IMR-90 (cell line): ENCODE measurements around the gene OR3A3. TPM values are rescaled to one million over a fixed set of nuclear protein-coding genes. Genes with fewer than 3 reads are reported as not detected.

Source experiments
- ATAC-seq: fragments of 200-7000 bp; cut with Tn5 transposase; 2 replicates; pipeline ENCODE4 v1.9.1; 2020; ENCODE audit warnings: low read depth, mild to moderate bottlenecking, moderate library complexity
- BruUV-seq: library from RNA; stranded (reverse); fragments of 400-500 nt; replicated peaks from 2 replicates; lab custom pipeline; 2021; lab: Mats Ljungman, UMichigan
- CTCF ChIA-PET: fragments of 300-600 bp; formaldehyde crosslinking; extraction: SDS; loops from one replicate; lab custom pipeline; 2021; ENCODE audit warnings: antibody characterized with exemption; lab: Yijun Ruan, JAX
- POLR2A ChIA-PET: fragments of 300-600 bp; sonication (Branson Sonifier 250); formaldehyde crosslinking; loops from one replicate; lab custom pipeline; 2022; ENCODE audit warnings: antibody characterized with exemption; ENCODE audit not compliant: unreplicated experiment; lab: Charles Lee
- DNase-seq: peaks from one replicate; pipeline ENCODE4 v3.0.0; 2013
- H2AFZ ChIP-seq: replicated peaks from 2 replicates; pipeline ENCODE3; 2013; ENCODE audit warnings: low read length, mild to moderate bottlenecking; ENCODE audit not compliant: poor library complexity
- H2AK5ac ChIP-seq: 2 replicates; pipeline ENCODE4 v1.6.1; 2013; ENCODE audit warnings: low read depth, low read length, inconsistent platforms
- H2AK9ac ChIP-seq: replicated peaks from 2 replicates; pipeline ENCODE3; 2013; ENCODE audit warnings: mild to moderate bottlenecking, low read depth, low read length, moderate library complexity; ENCODE audit not compliant: poor library complexity
- H2BK120ac ChIP-seq: 2 replicates; pipeline ENCODE4 v1.6.1; 2013; ENCODE audit warnings: low read depth, low read length, inconsistent platforms
- H2BK15ac ChIP-seq: 3 replicates; pipeline ENCODE4 v1.6.1; 2013; ENCODE audit warnings: low read depth, low read length, inconsistent platforms
- H2BK20ac ChIP-seq: 2 replicates; pipeline ENCODE4 v1.6.1; 2013; ENCODE audit warnings: low read depth, mild to moderate bottlenecking, inconsistent platforms, low read length, moderate library complexity
- H2BK5ac ChIP-seq: 2 replicates; pipeline ENCODE4 v1.6.1; 2013; ENCODE audit warnings: mild to moderate bottlenecking, low read depth, low read length, inconsistent platforms; ENCODE audit not compliant: poor library complexity, severe bottlenecking
- H3K14ac ChIP-seq: replicated peaks from 2 replicates; pipeline ENCODE4 v1.6.1; 2013; ENCODE audit warnings: low read depth, low read length, inconsistent platforms
- H3K18ac ChIP-seq: 2 replicates; pipeline ENCODE4 v1.6.1; 2013; ENCODE audit warnings: low read depth, low read length, control low read depth
- H3K23ac ChIP-seq: 2 replicates; pipeline ENCODE4 v1.6.1; 2013; ENCODE audit warnings: low read depth, low read length, inconsistent platforms
- H3K27ac ChIP-seq: 2 replicates; pipeline ENCODE4 v1.5.1; 2013; ENCODE audit warnings: mild to moderate bottlenecking, control low read depth, low read length; ENCODE audit not compliant: insufficient read depth
- H3K27me3 ChIP-seq: 2 replicates; pipeline ENCODE4 v1.6.1; 2013; ENCODE audit warnings: low read length; ENCODE audit not compliant: control insufficient read depth, insufficient read depth
- H3K36me3 ChIP-seq: 2 replicates; pipeline ENCODE4 v1.6.1; 2013; ENCODE audit warnings: low read length, mixed read lengths; ENCODE audit not compliant: control insufficient read depth, insufficient read depth
- H3K4ac ChIP-seq: 2 replicates; pipeline ENCODE4 v1.6.1; 2013; ENCODE audit warnings: low read depth, low read length, inconsistent platforms
- H3K4me1 ChIP-seq: 2 replicates; pipeline ENCODE4 v1.6.1; 2013; ENCODE audit warnings: low read length, mixed read lengths; ENCODE audit not compliant: control insufficient read depth, insufficient read depth
- H3K4me2 ChIP-seq: 2 replicates; pipeline ENCODE4 v1.6.1; 2013; ENCODE audit warnings: low read depth, mild to moderate bottlenecking, control low read depth, low read length, moderate library complexity
- H3K4me3 ChIP-seq: 2 replicates; pipeline ENCODE4 v1.5.1; 2013; ENCODE audit warnings: low read depth, mild to moderate bottlenecking, control low read depth, low read length, moderate library complexity; ENCODE audit not compliant: insufficient read depth
- H3K56ac ChIP-seq: 2 replicates; pipeline ENCODE4 v1.6.1; 2013; ENCODE audit warnings: low read length, inconsistent platforms; ENCODE audit not compliant: insufficient read depth; ENCODE audit errors: extremely low read depth
- H3K79me1 ChIP-seq, 2 experiments: 2 replicates each; pipeline ENCODE4 v1.6.1; 2013; ENCODE audit warnings: low read length in 2 of 2, inconsistent platforms in 1 of 2, low read depth in 1 of 2
- H3K9ac ChIP-seq: 2 replicates; pipeline ENCODE4 v1.6.1; 2013; ENCODE audit warnings: low read depth, low read length, control low read depth
- H3K9me1 ChIP-seq: 2 replicates; pipeline ENCODE4 v1.6.1; 2013; ENCODE audit warnings: low read length, inconsistent platforms; ENCODE audit not compliant: insufficient read depth
- H3K9me3 ChIP-seq: 2 replicates; pipeline ENCODE4 v1.6.1; 2013; ENCODE audit warnings: low read length; ENCODE audit not compliant: control insufficient read depth, insufficient read depth
- H4K20me1 ChIP-seq: 2 replicates; pipeline ENCODE4 v1.6.1; 2013; ENCODE audit warnings: low read length, inconsistent platforms; ENCODE audit not compliant: insufficient read depth
- H4K5ac ChIP-seq: 2 replicates; pipeline ENCODE4 v1.6.1; 2013; ENCODE audit warnings: mild to moderate bottlenecking, low read depth, low read length, control low read depth
- H4K8ac ChIP-seq, 2 experiments: 2 replicates each; pipeline ENCODE4 v1.6.1; 2013; ENCODE audit warnings: low read depth in 2 of 2, low read length in 2 of 2, control low read depth in 1 of 2, inconsistent platforms in 1 of 2
- H4K91ac ChIP-seq: 2 replicates; pipeline ENCODE4 v1.6.1; 2013; ENCODE audit warnings: low read depth, low read length, inconsistent platforms; ENCODE audit not compliant: insufficient read depth
- BHLHE40 ChIP-seq: fragments of 150-350 bp; IDR thresholded peaks from 2 replicates; pipeline ENCODE4 v1.6.1; 2016; ENCODE audit warnings: mild to moderate bottlenecking, low read depth, low read length
- CEBPB ChIP-seq: IDR thresholded peaks from 2 replicates; pipeline ENCODE4 v1.6.1; 2012; ENCODE audit warnings: low read depth, low read length, improper control_type of control experiment
- CHD1 ChIP-seq: IDR thresholded peaks from 2 replicates; pipeline ENCODE4 v1.6.1; 2012; ENCODE audit warnings: low read depth, low read length, improper control_type of control experiment
- FOS ChIP-seq: fragments of 150-350 bp; IDR thresholded peaks from 2 replicates; pipeline ENCODE4 v1.6.1; 2016; ENCODE audit warnings: low read depth, low read length
- MAFK ChIP-seq: IDR thresholded peaks from 2 replicates; pipeline ENCODE4 v1.6.1; 2012; ENCODE audit warnings: low read depth, low read length, improper control_type of control experiment
- MAZ ChIP-seq: IDR thresholded peaks from 2 replicates; pipeline ENCODE4 v1.6.1; 2012; ENCODE audit warnings: low read depth, mild to moderate bottlenecking, low read length, improper control_type of control experiment, moderate library complexity, borderline replicate concordance
- MXI1 ChIP-seq: IDR thresholded peaks from 2 replicates; pipeline ENCODE4 v1.6.1; 2012; ENCODE audit warnings: low read depth, mild to moderate bottlenecking, low read length, moderate library complexity, borderline replicate concordance
- NFE2L2 ChIP-seq: fragments of 150-350 bp; IDR thresholded peaks from 2 replicates; pipeline ENCODE4 v1.6.1; 2016; ENCODE audit warnings: low read depth, mild to moderate bottlenecking, low read length
- POLR2A ChIP-seq: IDR thresholded peaks from 2 replicates; pipeline ENCODE4 v1.6.1; 2012; ENCODE audit warnings: mild to moderate bottlenecking, low read depth, low read length
- RAD21 ChIP-seq: IDR thresholded peaks from 2 replicates; pipeline ENCODE4 v1.6.1; 2012; ENCODE audit warnings: low read length, improper control_type of control experiment
- RCOR1 ChIP-seq: IDR thresholded peaks from 2 replicates; pipeline ENCODE4 v1.6.1; 2012; ENCODE audit warnings: mild to moderate bottlenecking, low read length, improper control_type of control experiment; ENCODE audit not compliant: insufficient replicate concordance
- SMC3 ChIP-seq: fragments of 150-350 bp; IDR thresholded peaks from 2 replicates; pipeline ENCODE4 v1.6.1; 2016; ENCODE audit warnings: low read depth, mild to moderate bottlenecking, antibody characterized with exemption, low read length, moderate library complexity
- WGBS, 2 experiments: methylation state at CpG; one replicate each; pipeline versions ENCODE4 v1.1.5 to v1.1.7; 2013; ENCODE audit warnings: missing lambda C conversion rate in 2 of 2; ENCODE audit not compliant: insufficient read length in 1 of 2; ENCODE audit errors: extremely low coverage in 2 of 2; 5-methylcytosine and 5-hydroxymethylcytosine counted together
- dilution Hi-C: fragments of 300-500 bp; cut with HindIII; formaldehyde crosslinking; loops from one replicate; pipeline ENCODE4 v1.14.3; 2018; ENCODE audit warnings: low sequenced_read_pairs; ENCODE audit not compliant: unreplicated experiment
- in situ Hi-C: fragments of 300-500 bp; cut with MboI; formaldehyde crosslinking; loops from 3 replicates; pipeline ENCODE4 v1.14.3; 2019; ENCODE audit warnings: low sequenced_read_pairs, inconsistent platforms, mixed read lengths
- intact Hi-C: fragments of 100-400 bp; cut with micrococcal nuclease; formaldehyde crosslinking; loops from 2 replicates; pipeline ENCODE4 v1.10.0; 2022
- polyA plus RNA-seq, 3 experiments: library from polyadenylated mRNA; depleted of rRNA; stranded (reverse); fragments of >200 nt; gene quantifications; 2 replicates each; pipeline ENCODE4 v1.2.3, GENCODE V29; 2012; ENCODE audit warnings: low replicate concordance in 1 of 3
- total RNA-seq: library from RNA; depleted of rRNA; stranded (reverse); fragments of >200 nt; gene quantifications from 2 replicates; pipeline ENCODE4 v1.2.3, GENCODE V29; 2012
- TF ChIP-seq, protein P1 (sequence below): conservative IDR thresholded peaks from 2 replicates; pipeline ENCODE4 v1.5.1; 2012; ENCODE audit warnings: mild to moderate bottlenecking, low read depth, low read length, improper control_type of control experiment
- TF ChIP-seq, protein P2 (sequence below): fragments of 150-350 bp; IDR thresholded peaks from 2 replicates; pipeline ENCODE4 v1.6.1; 2016; ENCODE audit warnings: low read depth, mild to moderate bottlenecking, low read length, moderate library complexity, borderline replicate concordance
- TF ChIP-seq, protein P3 (sequence below): fragments of 150-350 bp; IDR thresholded peaks from 2 replicates; pipeline ENCODE4 v1.6.1; 2017; ENCODE audit warnings: mild to moderate bottlenecking, antibody characterized with exemption, low read length, low read depth

Gene OR3A3
- total and polyA plus RNA-seq, 2 of the 4 experiments (the other 2 are of a cell fraction): not detected

DNA sequence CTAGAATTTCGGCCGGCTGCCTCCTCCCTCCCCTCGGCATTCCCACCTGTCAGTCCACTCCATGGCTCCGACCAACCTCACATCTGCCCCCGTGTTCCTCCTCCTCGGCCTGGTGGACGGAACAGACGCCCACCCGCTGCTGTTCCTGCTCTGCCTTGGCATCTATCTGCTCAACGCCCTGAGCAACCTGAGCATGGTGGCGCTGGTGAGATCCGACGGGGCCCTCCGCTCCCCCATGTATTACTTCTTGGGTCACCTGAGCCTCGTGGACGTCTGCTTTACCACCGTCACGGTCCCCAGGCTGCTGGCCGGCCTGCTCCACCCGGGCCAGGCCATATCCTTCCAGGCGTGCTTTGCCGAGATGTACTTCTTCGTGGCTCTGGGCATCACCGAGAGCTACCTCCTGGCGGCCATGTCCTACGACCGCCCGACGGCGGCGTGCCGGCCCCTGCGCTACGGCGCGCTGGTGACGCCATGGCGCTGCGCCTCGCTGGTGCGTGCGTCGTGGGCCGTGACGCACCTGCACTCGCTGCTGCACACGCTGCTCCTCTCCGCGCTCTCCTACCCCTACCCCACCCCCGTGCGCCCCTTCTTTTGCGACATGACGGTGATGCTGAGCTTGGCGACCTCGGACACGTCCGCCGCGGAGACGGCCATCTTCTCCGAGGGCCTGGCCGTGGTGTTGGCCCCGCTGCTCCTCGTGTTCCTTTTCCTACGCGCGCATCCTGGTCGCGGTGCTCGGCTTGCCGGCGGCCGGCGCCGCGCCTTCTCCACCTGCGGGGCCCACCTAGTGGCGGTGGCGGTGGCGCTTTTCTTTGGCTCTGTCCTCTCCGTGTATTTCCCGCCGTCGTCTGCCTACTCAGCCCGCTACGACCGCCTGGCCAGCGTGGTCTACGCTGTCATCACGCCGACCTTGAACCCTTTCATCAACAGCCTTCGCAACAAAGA lies 25.0 kb upstream of the OR3A3 start, which contains the start of gene OR3A2:
OR3A2 (minus strand) TSS at position 440 of the 948 bp plus-strand sequence.
- ATAC-seq: no peak
- H3K23ac ChIP-seq: no peak within 1 kb of the TSS
- H2BK120ac ChIP-seq: no peak within 1 kb of the TSS

More for the DNA sequence above, 25.0 kb upstream of the OR3A3 start, which contains the start of gene OR3A2:
- Histone ChIP-seq H3K27me3 (no peaks in the 10 kb centered on the region), H3K79me1 (no peaks in the 10 kb centered on the region), H3K27ac (no peak within 1 kb of the TSS), H3K4me3 (no peak within 1 kb of the TSS), H3K9me1 (no peaks in the 10 kb centered on the region), H2AK9ac (no peak within 1 kb of the TSS), H3K4ac (no peak within 1 kb of the TSS), H4K5ac (no peak within 1 kb of the TSS), H2AK5ac (no peak within 1 kb of the TSS), H3K14ac (no peak within 1 kb of the TSS), H3K9ac (no peak within 1 kb of the TSS), H4K20me1 (no peaks in the 10 kb centered on the region), H2AFZ (no peak within 1 kb of the TSS), H4K91ac (no peak within 1 kb of the TSS), H3K4me2 (no peak within 1 kb of the TSS), H3K4me1 (no peaks in the 10 kb centered on the region), H3K36me3 (no peaks in the 10 kb centered on the region), H2BK20ac (no peak within 1 kb of the TSS), H3K18ac (no peak within 1 kb of the TSS), H3K9me3 (peaks cover 17% of the 10 kb centered on the region), H2BK5ac (no peak within 1 kb of the TSS), H3K56ac (no peak within 1 kb of the TSS), H2BK15ac (no peak within 1 kb of the TSS), H4K8ac (no peak within 1 kb of the TSS)
- ChIA-PET POLR2A (no interaction called here), CTCF (no interaction called here)
- BruUV-seq: no TSS peak
- no peak for DNase-seq
- no peak for TF ChIP-seq POLR2A
- no peak for TF ChIP-seq MXI1
- TF ChIP-seq, protein P1, sequence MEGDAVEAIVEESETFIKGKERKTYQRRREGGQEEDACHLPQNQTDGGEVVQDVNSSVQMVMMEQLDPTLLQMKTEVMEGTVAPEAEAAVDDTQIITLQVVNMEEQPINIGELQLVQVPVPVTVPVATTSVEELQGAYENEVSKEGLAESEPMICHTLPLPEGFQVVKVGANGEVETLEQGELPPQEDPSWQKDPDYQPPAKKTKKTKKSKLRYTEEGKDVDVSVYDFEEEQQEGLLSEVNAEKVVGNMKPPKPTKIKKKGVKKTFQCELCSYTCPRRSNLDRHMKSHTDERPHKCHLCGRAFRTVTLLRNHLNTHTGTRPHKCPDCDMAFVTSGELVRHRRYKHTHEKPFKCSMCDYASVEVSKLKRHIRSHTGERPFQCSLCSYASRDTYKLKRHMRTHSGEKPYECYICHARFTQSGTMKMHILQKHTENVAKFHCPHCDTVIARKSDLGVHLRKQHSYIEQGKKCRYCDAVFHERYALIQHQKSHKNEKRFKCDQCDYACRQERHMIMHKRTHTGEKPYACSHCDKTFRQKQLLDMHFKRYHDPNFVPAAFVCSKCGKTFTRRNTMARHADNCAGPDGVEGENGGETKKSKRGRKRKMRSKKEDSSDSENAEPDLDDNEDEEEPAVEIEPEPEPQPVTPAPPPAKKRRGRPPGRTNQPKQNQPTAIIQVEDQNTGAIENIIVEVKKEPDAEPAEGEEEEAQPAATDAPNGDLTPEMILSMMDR: no peak
- no peak for TF ChIP-seq MAFK
- TF ChIP-seq NFE2L2: no peak
- TF ChIP-seq BHLHE40: no peak
- TF ChIP-seq, protein P2, sequence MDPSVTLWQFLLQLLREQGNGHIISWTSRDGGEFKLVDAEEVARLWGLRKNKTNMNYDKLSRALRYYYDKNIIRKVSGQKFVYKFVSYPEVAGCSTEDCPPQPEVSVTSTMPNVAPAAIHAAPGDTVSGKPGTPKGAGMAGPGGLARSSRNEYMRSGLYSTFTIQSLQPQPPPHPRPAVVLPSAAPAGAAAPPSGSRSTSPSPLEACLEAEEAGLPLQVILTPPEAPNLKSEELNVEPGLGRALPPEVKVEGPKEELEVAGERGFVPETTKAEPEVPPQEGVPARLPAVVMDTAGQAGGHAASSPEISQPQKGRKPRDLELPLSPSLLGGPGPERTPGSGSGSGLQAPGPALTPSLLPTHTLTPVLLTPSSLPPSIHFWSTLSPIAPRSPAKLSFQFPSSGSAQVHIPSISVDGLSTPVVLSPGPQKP: no peak
- TF ChIP-seq RAD21: no peak
- no peak for TF ChIP-seq SMC3
- TF ChIP-seq, protein P3, sequence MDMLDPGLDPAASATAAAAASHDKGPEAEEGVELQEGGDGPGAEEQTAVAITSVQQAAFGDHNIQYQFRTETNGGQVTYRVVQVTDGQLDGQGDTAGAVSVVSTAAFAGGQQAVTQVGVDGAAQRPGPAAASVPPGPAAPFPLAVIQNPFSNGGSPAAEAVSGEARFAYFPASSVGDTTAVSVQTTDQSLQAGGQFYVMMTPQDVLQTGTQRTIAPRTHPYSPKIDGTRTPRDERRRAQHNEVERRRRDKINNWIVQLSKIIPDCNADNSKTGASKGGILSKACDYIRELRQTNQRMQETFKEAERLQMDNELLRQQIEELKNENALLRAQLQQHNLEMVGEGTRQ: no peak
- TF ChIP-seq RCOR1: no peak
- TF ChIP-seq FOS: no peak
- no peak for TF ChIP-seq CEBPB
- TF ChIP-seq MAZ: no peak
- no peak for TF ChIP-seq CHD1
- WGBS, 2 experiments: 27% methylated on average over 45 of the region's 92 CpGs; no CpG with 5 or more reads in 1 of the 2 experiments
- in situ Hi-C loops (no loop called here), intact Hi-C loops (no loop called here), dilution Hi-C loops (no loop called here)
